ENCODE results near the gene SMYD5. TPM values are rescaled to one million over a fixed set of nuclear protein-coding genes. Genes with fewer than 3 reads are reported as not detected.
A peak's percentile ranks its signal among the peaks of the same experiment; 100 is the strongest.

SMYD5 gene
- total RNA-seq, 2 experiments from 2014 or later = 33.2 to 42.2 TPM

DNA sequence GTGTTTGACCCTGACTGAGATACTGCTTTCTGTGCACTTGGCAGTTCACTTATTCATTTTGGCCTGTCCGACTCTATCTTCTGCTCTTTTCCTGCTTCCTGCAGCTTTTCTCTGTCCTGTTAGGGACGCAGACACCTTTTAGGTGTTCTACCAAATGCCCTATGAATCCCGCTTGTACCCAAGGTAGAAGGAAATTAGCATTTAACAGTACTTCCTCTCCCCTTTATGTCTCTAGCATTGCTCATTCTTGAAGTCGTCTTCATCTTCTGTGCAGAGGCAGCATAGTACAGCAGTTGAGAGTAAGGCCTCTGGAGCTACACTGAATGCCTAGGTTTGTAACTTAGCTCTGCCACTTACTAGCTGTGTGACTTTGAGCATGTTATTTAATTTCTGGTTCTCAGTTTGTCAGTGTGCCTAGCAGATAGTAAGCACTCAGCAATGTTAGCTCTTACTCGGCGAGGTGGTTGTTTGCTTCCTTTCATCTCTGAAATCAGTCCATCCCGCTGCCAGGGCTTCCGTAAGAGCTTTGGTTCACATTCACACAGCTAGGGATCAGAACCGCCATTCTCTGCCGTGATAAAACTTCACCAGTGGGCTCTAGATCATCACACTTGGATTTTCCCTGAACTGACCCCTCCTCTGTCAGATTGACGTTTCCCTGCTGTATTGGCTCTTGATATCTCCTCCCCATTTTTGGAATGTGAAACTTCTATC, 21.4 kb downstream of the SMYD5 start:
- Histone ChIP-seq H4K20me1 (ENCODE audit: insufficient read depth, low read length) (peaks cover 37% of the 10 kb centered on the region), H3K9me2 (ENCODE audit: insufficient read depth, low read length) (no peaks in the 10 kb centered on the region)

DNA sequence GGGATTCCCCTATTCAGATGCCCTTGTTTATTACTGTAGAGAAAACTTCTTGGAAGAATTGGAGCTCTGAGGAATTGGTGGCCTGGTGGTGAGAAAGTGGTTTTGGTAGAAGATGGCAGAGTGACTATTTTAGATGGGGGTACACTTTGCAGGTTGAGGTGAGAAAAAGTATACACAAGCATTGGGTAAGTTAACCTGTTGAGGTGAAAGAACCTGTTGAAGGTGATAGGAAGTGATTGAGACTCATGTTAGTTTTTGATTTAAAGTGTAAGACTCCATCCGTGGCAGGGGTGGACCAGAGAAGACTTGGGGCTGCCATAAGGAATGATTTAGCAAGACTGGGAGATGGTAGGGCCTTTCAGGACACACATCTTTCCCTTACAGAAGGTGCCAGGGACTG, 23.1 kb downstream of the SMYD5 start:
- POLR2A ChIA-PET = interaction anchor here (1.2 to 1.5 kb wide), 2 partner anchors 48 to 594 kb away, joined by 3 read pairs; no protein-coding TSS in a partner anchor
- TF ChIP-seq EZH2phosphoT487 (IDR thresholded peaks at IDR 0.05; ENCODE audit: borderline replicate concordance, low read depth, low read length) = no peak
- TF ChIP-seq, protein P1, sequence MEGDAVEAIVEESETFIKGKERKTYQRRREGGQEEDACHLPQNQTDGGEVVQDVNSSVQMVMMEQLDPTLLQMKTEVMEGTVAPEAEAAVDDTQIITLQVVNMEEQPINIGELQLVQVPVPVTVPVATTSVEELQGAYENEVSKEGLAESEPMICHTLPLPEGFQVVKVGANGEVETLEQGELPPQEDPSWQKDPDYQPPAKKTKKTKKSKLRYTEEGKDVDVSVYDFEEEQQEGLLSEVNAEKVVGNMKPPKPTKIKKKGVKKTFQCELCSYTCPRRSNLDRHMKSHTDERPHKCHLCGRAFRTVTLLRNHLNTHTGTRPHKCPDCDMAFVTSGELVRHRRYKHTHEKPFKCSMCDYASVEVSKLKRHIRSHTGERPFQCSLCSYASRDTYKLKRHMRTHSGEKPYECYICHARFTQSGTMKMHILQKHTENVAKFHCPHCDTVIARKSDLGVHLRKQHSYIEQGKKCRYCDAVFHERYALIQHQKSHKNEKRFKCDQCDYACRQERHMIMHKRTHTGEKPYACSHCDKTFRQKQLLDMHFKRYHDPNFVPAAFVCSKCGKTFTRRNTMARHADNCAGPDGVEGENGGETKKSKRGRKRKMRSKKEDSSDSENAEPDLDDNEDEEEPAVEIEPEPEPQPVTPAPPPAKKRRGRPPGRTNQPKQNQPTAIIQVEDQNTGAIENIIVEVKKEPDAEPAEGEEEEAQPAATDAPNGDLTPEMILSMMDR (conservative IDR thresholded peaks at IDR 0.05; ENCODE audit: low read length) = no peak
- H3K9me3 ChIP-seq (ENCODE audit: low read length) = no peaks in the 10 kb centered on the region
- CTCF ChIA-PET (ENCODE audit: unreplicated experiment) = no interaction called here
- no peaks in the 10 kb centered on the region for H3K9me2 ChIP-seq (ENCODE audit: insufficient read depth, low read length)
- H3K27ac ChIP-seq (ENCODE audit: low read depth, low read length, poor library complexity, severe bottlenecking) = no peak overlapping the region
- intact Hi-C loops (cut with micrococcal nuclease; ENCODE audit: unreplicated experiment) = no loop called here
- peak overlapping the region; percentile 20 for H3K4me3 ChIP-seq (ENCODE audit: low read depth, low read length, poor library complexity, severe bottlenecking)
- H4K20me1 ChIP-seq (ENCODE audit: insufficient read depth, low read length) = peaks cover 41% of the 10 kb centered on the region
- DNase-seq (ENCODE audit: low spot score) = no peak
- H3K36me3 ChIP-seq (ENCODE audit: insufficient read depth, low read length) = peaks cover 70% of the 10 kb centered on the region
- no peak overlapping the region for H2AFZ ChIP-seq (ENCODE audit: low read length)
- peaks cover 75% of the 10 kb centered on the region for H3K79me2 ChIP-seq (ENCODE audit: insufficient read depth, low read depth, low read length)
- peak overlapping the region; percentile 95 for H3K4me2 ChIP-seq (ENCODE audit: low read length)
- TSS peak; percentile 13 for BruUV-seq (replicated peaks)
- H3K4me1 ChIP-seq (ENCODE audit: insufficient read depth, low read length, poor library complexity, severe bottlenecking) = peaks cover 27% of the 10 kb centered on the region

More for the DNA sequence above, 21.4 kb downstream of the SMYD5 start:
- H3K79me2 ChIP-seq (ENCODE audit: insufficient read depth, low read depth, low read length) = peaks cover 64% of the 10 kb centered on the region
- no peak overlapping the region for H2AFZ ChIP-seq (ENCODE audit: low read length)
- H3K4me2 ChIP-seq (ENCODE audit: low read length) = peak overlapping the region; percentile 95
- H3K27ac ChIP-seq (ENCODE audit: low read depth, low read length, poor library complexity, severe bottlenecking) = peak overlapping the region; percentile 78
- H3K4me3 ChIP-seq (ENCODE audit: low read depth, low read length, poor library complexity, severe bottlenecking) = peak overlapping the region; percentile 93
- ChIA-PET POLR2A (interaction anchor here (0.5 to 2.0 kb wide), 5 partner anchors 11 to 163 kb away, joined by 3 to 5 read pairs (median 4); no protein-coding TSS in a partner anchor), CTCF (ENCODE audit: unreplicated experiment) (no interaction called here)
- TF ChIP-seq, protein P1 (conservative IDR thresholded peaks at IDR 0.05; ENCODE audit: low read length) = no peak
- no peak for TF ChIP-seq EZH2phosphoT487 (IDR thresholded peaks at IDR 0.05; ENCODE audit: borderline replicate concordance, low read depth, low read length)
- H3K4me1 ChIP-seq (ENCODE audit: insufficient read depth, low read length, poor library complexity, severe bottlenecking) = peaks cover 27% of the 10 kb centered on the region
- H3K9me3 ChIP-seq (ENCODE audit: low read length) = no peaks in the 10 kb centered on the region
- DNase-seq (ENCODE audit: low spot score) = peak; percentile 34
- intact Hi-C loops (cut with micrococcal nuclease; ENCODE audit: unreplicated experiment) = loop anchor here (2.0 kb wide), 1 partner anchor 1219 kb away; the partner anchor contains the start of gene INO80B
- H3K36me3 ChIP-seq (ENCODE audit: insufficient read depth, low read length) = peaks cover 54% of the 10 kb centered on the region
- BruUV-seq (replicated peaks) = no TSS peak

DNA sequence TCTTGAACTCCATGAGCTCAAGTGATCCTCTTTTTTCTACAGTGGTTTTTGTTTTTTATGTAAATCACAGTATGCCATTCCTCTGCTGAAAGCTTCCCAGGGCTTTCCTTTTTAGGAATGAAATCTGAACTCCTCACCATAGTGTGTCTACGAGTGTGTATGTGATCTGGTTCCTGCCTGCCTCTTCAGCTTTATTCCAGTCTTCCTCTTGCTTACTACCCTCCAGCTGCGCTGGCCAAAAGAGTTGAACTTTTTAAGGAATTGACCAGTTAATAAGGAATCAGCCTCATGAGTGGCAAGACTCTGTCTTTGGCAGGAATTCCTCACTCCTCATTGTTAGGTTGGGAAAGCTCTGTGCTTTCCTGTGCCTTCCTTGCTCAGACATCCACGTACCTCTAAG, 24.1 kb downstream of the SMYD5 start:
- intact Hi-C loops (cut with micrococcal nuclease; ENCODE audit: unreplicated experiment) = no loop called here

More for the DNA sequence above, 24.1 kb downstream of the SMYD5 start:
- H3K79me2 ChIP-seq (ENCODE audit: insufficient read depth, low read depth, low read length) = peaks cover 83% of the 10 kb centered on the region
- H3K9me2 ChIP-seq (ENCODE audit: insufficient read depth, low read length) = no peaks in the 10 kb centered on the region
- peaks cover 47% of the 10 kb centered on the region for H4K20me1 ChIP-seq (ENCODE audit: insufficient read depth, low read length)
- CTCF ChIA-PET (ENCODE audit: unreplicated experiment) = interaction anchor here (0.9 kb wide), 1 partner anchor 15 kb away, joined by 3 read pairs; no protein-coding TSS in a partner anchor
- H3K36me3 ChIP-seq (ENCODE audit: insufficient read depth, low read length) = peaks cover 79% of the 10 kb centered on the region
- H3K4me1 ChIP-seq (ENCODE audit: insufficient read depth, low read length, poor library complexity, severe bottlenecking) = peaks cover 24% of the 10 kb centered on the region
- no TSS peak for BruUV-seq (replicated peaks)
- peak overlapping the region; percentile 32 for H3K4me2 ChIP-seq (ENCODE audit: low read length)
- H3K4me3 ChIP-seq (ENCODE audit: low read depth, low read length, poor library complexity, severe bottlenecking) = no peak overlapping the region
- H3K9me3 ChIP-seq (ENCODE audit: low read length) = no peaks in the 10 kb centered on the region
- H2AFZ ChIP-seq (ENCODE audit: low read length) = no peak overlapping the region
- POLR2A ChIA-PET = interaction anchor here (0.9 to 1.7 kb wide), 6 partner anchors 9 to 593 kb away, joined by 3 to 11 read pairs (median 4); no protein-coding TSS in a partner anchor
- TF ChIP-seq EZH2phosphoT487 (IDR thresholded peaks at IDR 0.05; ENCODE audit: borderline replicate concordance, low read depth, low read length) = no peak
- TF ChIP-seq, protein P1 (conservative IDR thresholded peaks at IDR 0.05; ENCODE audit: low read length) = no peak
- H3K27ac ChIP-seq (ENCODE audit: low read depth, low read length, poor library complexity, severe bottlenecking) = no peak overlapping the region
- DNase-seq (ENCODE audit: low spot score) = no peak

Measured in OCI-LY7 (cell line).